ENCODE results near the gene KIF16B. TPM values are rescaled to one million over a fixed set of nuclear protein-coding genes. Genes with fewer than 3 reads are reported as not detected.
A peak's percentile ranks its signal among the peaks of the same experiment; 100 is the strongest.

Gene KIF16B
- total and polyA plus RNA-seq, 2 of the 13 experiments (the other 11 are each of a cell fraction or from before 2014, with no cell fraction given) = 6.9 to 18.0 TPM

- CTCF ChIA-PET (ENCODE audit: low intra/inter-chr PET ratio, low total read pairs) = no interaction called here
These were observed 282.9 kb downstream of the KIF16B start for GRCh38 chr20:16290358-16290757.

DNA sequence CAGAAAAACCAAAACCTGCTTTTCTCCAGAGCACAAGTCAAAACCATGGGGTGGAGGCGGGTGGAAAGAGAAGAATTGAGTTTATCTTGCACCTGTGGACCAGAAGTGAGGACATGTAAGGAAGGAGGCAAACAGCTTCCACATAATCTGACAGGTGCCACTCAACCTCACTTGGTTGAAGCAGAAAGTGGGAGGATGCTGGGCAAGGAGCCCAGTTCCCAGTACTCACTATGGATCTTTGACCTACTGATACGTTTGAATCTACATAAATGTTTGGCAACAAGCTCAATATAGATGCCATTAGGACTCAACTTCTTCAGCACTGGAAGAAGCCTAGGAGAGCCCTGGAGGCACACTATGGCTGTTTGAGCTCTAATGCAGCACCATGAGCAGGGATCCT, 285.5 kb downstream of the KIF16B start:
- in situ Hi-C loops (cut with HindIII; ENCODE audit: extremely low pct_ligation_motif_present, low pct_unique_long_range_greater_than_20kb) (no loop called here), intact Hi-C loops (cut with micrococcal nuclease; ENCODE audit: unreplicated experiment) (loop anchor here (5.0 kb wide), 1 partner anchor 120 kb away; no protein-coding TSS in a partner anchor)
- BruUV-seq (replicated peaks) = no TSS peak
- H3K4me1 ChIP-seq (ENCODE audit: insufficient read depth, low read length) = no peaks in the 10 kb centered on the region
- H3K4me2 ChIP-seq (ENCODE audit: low read depth, low read length) = no peak overlapping the region
- 74% methylated on average over 2 of the region's 2 CpGs for WGBS (ENCODE audit: low lambda C conversion rate)
- no peak overlapping the region for H3K27ac ChIP-seq (ENCODE audit: extremely low read length, insufficient read depth, low read length)
- no peaks in the 10 kb centered on the region; a peak in 1 of 5 replicates for H3K36me3 ChIP-seq (replicated peaks in 1 of 2; ENCODE audit: control insufficient read depth in 1 of 2, insufficient read depth in 2 of 2, low read length in 2 of 2)
- ChIA-PET POLR2A (no interaction called here), CTCF (ENCODE audit: low intra/inter-chr PET ratio, low total read pairs) (no interaction called here)
- H3K9ac ChIP-seq (ENCODE audit: insufficient read depth, low read depth, low read length) = no peak overlapping the region
- H2AFZ ChIP-seq (ENCODE audit: low read length) = no peak overlapping the region
- H3K27me3 ChIP-seq (ENCODE audit: control insufficient read depth in 1 of 2, insufficient read depth in 2 of 2, low read length in 2 of 2) = no peaks in the 10 kb centered on the region
- no peaks in the 10 kb centered on the region for H3K79me2 ChIP-seq (ENCODE audit: insufficient read depth, low read length)
- no peak for ATAC-seq
- no peak for FAIRE-seq
- H3K4me3 ChIP-seq (replicated peaks in 1 of 3; ENCODE audit: insufficient read depth in 1 of 3, low read depth in 2 of 3, low read length in 3 of 3) = no peak overlapping the region
- H3K9me3 ChIP-seq (ENCODE audit: low read length) = no peaks in the 10 kb centered on the region
- DNase-seq (ENCODE audit: low spot score) = no peak
- no peaks in the 10 kb centered on the region for H4K20me1 ChIP-seq (ENCODE audit: insufficient read depth, low read length)
- TF ChIP-seq GPBP1L1 (CRISPR knock-in tag; IDR thresholded peaks at IDR 0.05) = no peak
- TF ChIP-seq AFF4 (CRISPR knock-in tag; IDR thresholded peaks at IDR 0.05) = no peak
- no peak for TF ChIP-seq ZNF430 (CRISPR knock-in tag; IDR thresholded peaks at IDR 0.05)
- no peak for TF ChIP-seq PAXIP1 (CRISPR knock-in tag; conservative IDR thresholded peaks at IDR 0.05)

More at GRCh38 chr20:16290358-16290757, 282.9 kb downstream of the KIF16B start:
- no peak for DNase-seq (ENCODE audit: low spot score)
- BruUV-seq (replicated peaks) = no TSS peak
- Histone ChIP-seq H3K79me2 (ENCODE audit: insufficient read depth, low read length) (no peaks in the 10 kb centered on the region), H3K9ac (ENCODE audit: insufficient read depth, low read depth, low read length) (no peak overlapping the region), H3K27me3 (ENCODE audit: control insufficient read depth in 1 of 2, insufficient read depth in 2 of 2, low read length in 2 of 2) (no peaks in the 10 kb centered on the region), H3K4me2 (ENCODE audit: low read depth, low read length) (no peak overlapping the region), H2AFZ (ENCODE audit: low read length) (no peak overlapping the region), H3K4me3 (replicated peaks in 1 of 3; ENCODE audit: insufficient read depth in 1 of 3, low read depth in 2 of 3, low read length in 3 of 3) (no peak overlapping the region), H3K36me3 (replicated peaks in 1 of 2; ENCODE audit: control insufficient read depth in 1 of 2, insufficient read depth in 2 of 2, low read length in 2 of 2) (no peaks in the 10 kb centered on the region), H3K4me1 (ENCODE audit: insufficient read depth, low read length) (peaks cover 11% of the 10 kb centered on the region), H3K27ac (ENCODE audit: extremely low read length, insufficient read depth, low read length) (no peak overlapping the region), H4K20me1 (ENCODE audit: insufficient read depth, low read length) (no peaks in the 10 kb centered on the region), H3K9me3 (ENCODE audit: low read length) (no peaks in the 10 kb centered on the region)
- FAIRE-seq = no peak
- TF ChIP-seq HNF4A (CRISPR knock-in tag; IDR thresholded peaks at IDR 0.05) = 0 out of 2 replicates have a peak, but pooled peaks have one; percentile 8
- TF ChIP-seq ZNF3 (CRISPR knock-in tag; IDR thresholded peaks at IDR 0.05) = no peak
- TF ChIP-seq NCOA1 (CRISPR knock-in tag; IDR thresholded peaks at IDR 0.05) = no peak
- no peak for TF ChIP-seq KLF6 (CRISPR knock-in tag; IDR thresholded peaks at IDR 0.05)
- TF ChIP-seq, protein P1, sequence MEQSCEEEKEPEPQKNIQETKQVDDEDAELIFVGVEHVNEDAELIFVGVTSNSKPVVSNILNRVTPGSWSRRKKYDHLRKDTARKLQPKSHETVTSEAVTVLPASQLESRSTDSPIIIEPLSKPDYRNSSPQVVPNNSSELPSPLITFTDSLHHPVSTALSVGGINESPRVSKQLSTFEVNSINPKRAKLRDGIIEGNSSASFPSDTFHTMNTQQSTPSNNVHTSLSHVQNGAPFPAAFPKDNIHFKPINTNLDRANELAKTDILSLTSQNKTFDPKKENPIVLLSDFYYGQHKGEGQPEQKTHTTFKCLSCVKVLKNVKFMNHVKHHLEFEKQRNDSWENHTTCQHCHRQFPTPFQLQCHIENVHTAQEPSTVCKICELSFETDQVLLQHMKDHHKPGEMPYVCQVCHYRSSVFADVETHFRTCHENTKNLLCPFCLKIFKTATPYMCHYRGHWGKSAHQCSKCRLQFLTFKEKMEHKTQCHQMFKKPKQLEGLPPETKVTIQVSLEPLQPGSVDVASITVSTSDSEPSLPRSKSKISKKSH (CRISPR knock-in tag; IDR thresholded peaks at IDR 0.05; ENCODE audit: borderline replicate concordance) = no peak
- WGBS (ENCODE audit: low lambda C conversion rate) = 49% methylated on average over 4 of the region's 4 CpGs
- POLR2A ChIA-PET = no interaction called here
- no peak; the same call in 2 of the 3 replicates for ATAC-seq
- in situ Hi-C loops (cut with HindIII; ENCODE audit: extremely low pct_ligation_motif_present, low pct_unique_long_range_greater_than_20kb) = no loop called here
- intact Hi-C loops (cut with micrococcal nuclease; ENCODE audit: unreplicated experiment) = no loop called here
